GM19193 (cell line): ENCODE results near the gene RNPC3.

ENCODE experiments used
- POLR2A ChIP-seq: IDR thresholded peaks from 4 replicates; pipeline ENCODE4 v1.6.1; 2011; ENCODE audit not compliant: insufficient read depth, insufficient read length; ENCODE audit errors: extremely low read depth

Gene RNPC3

GRCh38 chr1:103525607-103526507 is at the start of gene RNPC3:
Gene RNPC3 (plus strand): TSS chr1:103525699. CDS start chr1:103526071, 372 bp downstream.
- TF ChIP-seq POLR2A: peak; percentile 65

DNA sequence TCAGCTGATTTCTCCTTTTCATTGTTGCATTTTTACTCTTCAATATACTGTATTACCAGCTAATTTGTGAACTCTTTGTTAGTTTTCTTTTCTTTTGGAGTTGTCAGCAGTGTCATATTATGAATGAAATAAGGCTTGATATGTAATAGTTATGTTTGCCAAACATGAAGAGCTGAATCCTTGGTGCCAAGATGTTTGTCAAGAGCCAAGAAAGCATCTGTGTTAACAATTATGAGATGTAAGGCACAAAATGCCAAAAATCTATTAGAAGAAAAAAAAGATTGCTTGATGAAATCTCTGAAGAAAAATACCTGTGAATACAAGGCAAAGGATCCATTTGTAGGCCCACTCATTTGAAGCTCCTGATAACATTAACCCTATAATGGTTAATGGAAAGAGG is 48.4 kb upstream of the RNPC3 start:
- TF ChIP-seq POLR2A: no peak

GRCh38 chr1:103489935-103490334 is 35.6 kb upstream of the RNPC3 start:
- no peak for TF ChIP-seq POLR2A

GRCh38 chr1:103492003-103492625 is 33.4 kb upstream of the RNPC3 start:
- no peak for TF ChIP-seq POLR2A

GRCh38 chr1:103496014-103496635 is 29.4 kb upstream of the RNPC3 start:
- no peak for TF ChIP-seq POLR2A

DNA sequence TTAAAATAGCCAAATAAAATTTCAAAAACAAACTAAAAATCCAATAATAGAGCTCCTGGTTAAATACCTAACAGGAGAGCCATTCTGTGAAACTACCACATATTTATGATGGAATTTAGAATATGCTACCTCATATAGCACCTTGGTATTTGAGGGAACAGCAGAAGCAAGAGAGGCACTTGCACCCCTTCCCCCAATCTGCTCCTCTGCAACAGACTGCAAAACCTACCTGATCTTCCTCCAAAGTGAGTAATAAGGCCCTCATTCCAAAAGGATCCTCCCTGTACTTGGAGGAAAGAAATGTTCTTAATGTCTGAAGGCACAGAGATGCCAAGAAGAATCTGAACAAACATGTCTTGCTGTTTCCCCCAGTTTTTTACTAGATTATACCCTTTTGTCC is 28.1 kb upstream of the RNPC3 start:
- no peak for TF ChIP-seq POLR2A

DNA sequence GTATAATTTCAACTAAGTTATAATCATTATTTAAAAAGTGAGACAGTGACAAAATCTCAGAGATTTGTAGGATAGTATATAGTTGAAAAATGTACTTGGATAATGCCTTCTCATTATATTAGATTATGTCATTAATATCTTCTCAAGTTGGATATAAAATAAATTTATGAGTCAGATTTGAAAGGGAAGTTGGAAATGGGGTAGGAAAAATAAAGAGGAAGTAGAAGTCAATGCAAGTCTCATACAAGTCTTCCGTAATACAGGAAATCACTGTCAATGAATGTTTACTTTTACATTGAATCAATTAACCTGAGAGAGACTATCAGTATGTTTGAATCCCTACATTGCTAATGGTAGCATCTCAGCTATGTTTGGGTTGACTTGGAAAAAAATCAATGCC is 16.2 kb upstream of the RNPC3 start:
- TF ChIP-seq POLR2A: no peak

DNA sequence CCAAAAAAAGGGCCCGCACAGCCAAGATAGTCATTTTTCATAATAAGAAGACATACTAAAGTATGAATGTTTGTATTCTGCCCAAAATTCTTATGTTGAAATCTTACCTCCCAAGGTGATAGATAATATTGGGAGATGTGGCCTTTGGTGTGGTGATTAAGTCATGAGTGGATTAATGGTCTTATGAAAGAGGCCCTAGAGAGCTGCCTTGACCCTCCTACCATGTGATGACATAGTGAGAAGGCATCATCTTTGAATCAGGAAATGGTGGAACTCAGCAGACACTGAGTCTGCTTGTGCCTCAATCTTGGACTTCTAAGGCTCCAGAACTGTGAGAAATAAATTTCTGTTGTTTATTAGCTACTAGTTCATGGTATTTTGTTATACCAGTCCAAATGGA is 11.8 kb upstream of the RNPC3 start:
- TF ChIP-seq POLR2A: no peak

GRCh38 chr1:103514920-103515503 is 10.5 kb upstream of the RNPC3 start:
- no peak for TF ChIP-seq POLR2A

GRCh38 chr1:103516283-103516682 is 9.2 kb upstream of the RNPC3 start:
- no peak for TF ChIP-seq POLR2A

DNA sequence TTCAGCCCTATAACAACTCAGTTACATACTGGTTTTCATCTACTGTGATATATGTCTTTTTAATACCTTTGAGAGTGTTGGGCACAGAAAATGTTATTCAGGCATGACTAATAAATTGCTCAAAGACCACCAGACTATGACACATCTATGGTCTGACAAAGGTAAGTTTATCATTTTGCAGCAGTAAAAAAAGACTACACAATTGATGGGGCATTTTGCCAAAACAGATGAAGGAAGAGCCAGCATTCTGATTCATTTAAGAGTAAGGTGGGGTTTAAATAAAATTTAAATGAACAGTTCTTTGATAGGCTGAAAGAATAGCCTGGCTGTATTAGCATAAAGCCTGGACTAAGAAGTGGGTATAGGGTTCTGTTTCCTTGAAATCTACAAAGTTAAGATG is 8.8 kb upstream of the RNPC3 start:
- no peak for TF ChIP-seq POLR2A

DNA sequence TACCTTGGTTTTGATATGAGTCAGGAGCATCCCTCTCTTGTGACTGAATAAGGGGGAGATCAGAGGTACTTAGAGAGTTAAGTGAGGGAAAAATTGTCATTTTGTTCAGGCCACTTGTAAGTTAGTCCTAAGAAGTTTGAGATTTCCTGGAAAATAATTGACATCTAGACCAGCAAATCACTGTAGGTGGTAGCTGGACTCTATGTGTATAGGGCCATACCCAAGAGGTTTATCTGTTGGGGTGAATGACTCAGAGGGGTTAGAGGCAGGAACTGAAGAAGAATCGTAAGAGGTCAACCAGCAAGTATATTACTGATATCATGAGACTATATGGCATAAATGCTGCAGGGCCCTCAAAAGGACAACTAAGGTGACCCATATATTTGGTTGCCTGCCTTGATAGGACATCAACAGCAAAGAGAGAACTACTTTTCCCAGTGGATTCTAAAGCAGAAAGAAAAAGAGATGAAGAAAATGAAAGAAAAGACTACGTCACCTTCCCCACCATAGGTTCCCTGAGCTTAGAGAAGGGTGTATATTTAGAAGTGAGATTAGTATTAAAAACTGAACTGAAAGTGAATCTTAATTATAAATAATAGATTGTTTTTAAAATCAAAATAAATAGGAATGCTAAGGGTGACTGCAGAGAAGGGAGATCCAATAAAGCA is 8.0 kb upstream of the RNPC3 start:
- no peak for TF ChIP-seq POLR2A

- no peak for TF ChIP-seq POLR2A
These were observed 4.7 kb upstream of the RNPC3 start for GRCh38 chr1:103520822-103521221.

DNA sequence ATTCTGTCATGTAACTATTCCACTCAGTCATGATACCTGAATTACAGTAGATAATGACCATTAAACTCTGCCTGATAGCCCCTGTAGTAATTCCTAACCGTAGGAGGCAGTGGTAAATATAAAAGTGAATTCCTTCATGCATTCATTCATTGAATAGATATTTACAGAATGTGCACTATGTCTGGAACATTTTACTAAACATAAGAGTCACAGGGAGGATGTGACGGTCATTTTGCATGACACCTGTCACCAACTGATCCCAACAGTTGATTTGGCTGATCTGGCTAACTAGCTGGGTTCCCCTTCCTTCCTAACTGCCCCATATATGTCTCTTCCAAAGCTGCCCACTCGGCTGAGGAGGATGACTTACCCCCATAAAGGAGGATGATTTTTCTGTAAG is 2.2 kb upstream of the RNPC3 start:
- TF ChIP-seq POLR2A: no peak

DNA sequence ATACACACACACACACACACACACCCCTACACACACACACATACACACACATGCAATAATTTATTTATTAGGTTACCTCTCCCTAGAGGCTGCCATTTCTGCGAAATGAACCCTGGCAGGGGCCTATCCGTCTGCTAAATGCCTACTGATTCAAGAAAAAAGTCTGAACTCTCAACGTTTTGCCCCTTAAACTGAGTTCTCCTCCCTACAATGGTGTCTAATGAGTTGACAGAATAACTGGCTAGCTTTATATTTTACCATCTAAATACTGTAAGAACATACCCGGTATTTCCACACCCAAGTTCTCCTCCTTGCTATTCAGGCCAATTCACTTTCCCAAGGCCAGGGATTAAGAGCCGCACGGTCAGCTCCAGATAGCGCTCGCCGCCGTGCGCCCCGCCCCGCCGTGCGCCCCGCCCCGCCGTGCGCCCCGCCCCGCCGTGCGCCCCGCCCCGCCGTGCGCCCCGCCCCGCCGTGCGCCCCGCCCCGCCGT is 339 bp upstream of the RNPC3 start:
- TF ChIP-seq POLR2A: no peak

DNA sequence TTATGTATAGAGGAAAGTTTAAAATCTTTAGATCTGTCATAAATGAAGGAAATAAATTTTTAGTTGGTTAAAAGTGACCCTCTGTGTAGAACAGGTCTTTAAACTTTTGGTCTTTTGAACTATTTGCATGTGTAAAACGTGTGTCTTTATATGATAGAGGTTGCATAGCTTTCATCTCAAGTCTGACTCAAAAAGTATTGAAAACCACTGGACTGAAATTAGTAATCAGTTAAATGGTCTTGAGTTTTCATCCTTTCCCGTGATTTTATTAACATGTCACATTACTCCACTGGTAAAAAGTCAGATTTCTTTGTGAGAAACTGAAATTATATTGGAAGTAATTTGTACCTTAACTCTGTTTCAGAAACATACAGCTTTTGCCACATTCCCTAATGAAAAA is 1.8 kb downstream of the RNPC3 start:
- no peak for TF ChIP-seq POLR2A

DNA sequence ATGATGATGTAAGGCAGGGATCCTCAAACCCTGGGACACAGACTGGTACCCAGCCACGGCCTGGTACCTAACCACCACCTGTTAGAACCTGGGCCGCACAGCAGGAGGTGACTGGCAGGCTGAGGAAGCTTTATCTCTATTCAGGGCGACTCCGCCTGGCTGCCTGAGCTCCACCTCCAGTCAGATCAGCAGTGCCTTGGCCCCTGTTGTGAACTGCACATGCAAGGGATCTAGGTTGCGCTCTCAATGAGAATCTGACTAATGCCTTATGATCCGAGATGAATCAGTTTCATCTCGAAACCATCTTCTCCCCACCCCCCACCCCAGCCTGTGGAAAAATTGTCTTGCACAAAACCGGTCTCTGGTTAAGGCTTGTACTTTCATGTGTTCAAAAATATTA is 4.2 kb downstream of the RNPC3 start:
- no peak for TF ChIP-seq POLR2A
